ENCODE measurements around the gene TOR2A. TPM values are rescaled to one million over a fixed set of nuclear protein-coding genes. Genes with fewer than 3 reads are reported as not detected.

The TOR2A gene
- total and polyA plus RNA-seq, 2 of the 8 experiments (the other 6 are each of a cell fraction or from before 2014, with no cell fraction given) = 18.7 to 24.9 TPM

GRCh38 chr9:127738666-127739065 is 3.6 kb upstream of the TOR2A start (continued):
- TF ChIP-seq RNF2 (IDR thresholded peaks at IDR 0.05; ENCODE audit: borderline replicate concordance, low read depth, low read length, missing control alignments, poor library complexity, severe bottlenecking) = no peak
